ENCODE results near the gene PLCB3.

DNA sequence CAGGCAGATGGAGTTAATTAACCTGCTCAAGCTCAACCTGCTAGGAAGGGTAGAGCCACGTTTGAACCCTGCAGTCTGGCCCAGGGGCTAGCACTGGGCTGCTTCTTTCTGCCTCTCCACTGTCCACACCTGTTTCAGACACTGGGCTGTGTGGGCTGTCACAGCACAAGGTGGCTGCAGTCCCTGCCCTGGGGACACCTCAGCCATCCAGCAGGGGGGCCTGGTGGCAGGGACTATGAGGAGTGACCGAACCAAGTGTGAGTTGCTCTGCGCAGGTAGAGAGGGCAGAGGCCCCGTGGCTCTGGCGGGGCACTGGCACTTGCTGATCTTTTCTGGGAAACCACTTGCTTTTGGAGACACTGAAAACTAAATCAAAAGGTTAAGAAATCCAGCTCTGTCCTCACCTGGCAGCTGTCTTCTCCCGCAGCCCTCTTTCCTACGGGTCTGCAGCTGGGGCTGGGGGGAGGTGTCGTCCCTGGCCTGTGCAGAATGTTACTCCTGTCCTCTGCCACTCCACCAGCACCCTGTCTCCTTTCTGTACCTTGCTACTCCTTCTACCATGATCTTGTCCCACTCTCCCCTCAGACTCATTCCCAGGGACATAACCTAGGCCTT lies 27.4 kb downstream of the PLCB3 start:
- TF ChIP-seq ZNF384 (IDR thresholded peaks at IDR 0.05) (no peak), ARNT (IDR thresholded peaks at IDR 0.05) (no peak), ELF4 (IDR thresholded peaks at IDR 0.05) (no peak), SP1 (IDR thresholded peaks at IDR 0.05) (no peak), SUZ12 (IDR thresholded peaks at IDR 0.05) (no peak), NFRKB (IDR thresholded peaks at IDR 0.05) (no peak), FOXK2 (IDR thresholded peaks at IDR 0.05) (no peak), HDGF (IDR thresholded peaks at IDR 0.05; ENCODE audit: borderline replicate concordance) (no peak), FOXM1 (IDR thresholded peaks at IDR 0.05; ENCODE audit: borderline replicate concordance) (no peak)
